Caco-2 (cell line): ENCODE measurements around the gene SRSF10. TPM values are rescaled to one million over a fixed set of nuclear protein-coding genes. Genes with fewer than 3 reads are reported as not detected.

Source experiments
- BruUV-seq: library from RNA; stranded (reverse); fragments of 400-500 nt; replicated peaks from 2 replicates; lab custom pipeline; 2021; lab: Mats Ljungman, UMichigan
- CTCF ChIA-PET: fragments of 300-600 bp; sonication (Branson Sonifier 250); formaldehyde crosslinking; loops from one replicate; lab custom pipeline; 2022; ENCODE audit warnings: antibody characterized with exemption; lab: Charles Lee
- POLR2A ChIA-PET: fragments of 300-600 bp; sonication (Branson Sonifier 250); formaldehyde crosslinking; loops from one replicate; lab custom pipeline; 2022; ENCODE audit warnings: antibody characterized with exemption; lab: Charles Lee
- DNase-seq, 2 experiments: peaks; one replicate each; pipeline versions ENCODE4 v3.0.0 to v3.0.0-alpha.2; 2020 to 2022
- H3K27me3 ChIP-seq: replicated peaks from 2 replicates; pipeline ENCODE4 v1.6.0; 2011; ENCODE audit warnings: low read length; ENCODE audit not compliant: control insufficient read depth, insufficient read depth
- H3K36me3 ChIP-seq: 2 replicates; pipeline ENCODE4 v1.5.1; 2011; ENCODE audit warnings: low read length; ENCODE audit not compliant: control insufficient read depth, insufficient read depth
- H3K4me1 ChIP-seq: fragments of 250-450 bp; sonication (Bioruptor Pico); 2 replicates; pipeline ENCODE4 v1.5.1; 2020; ENCODE audit warnings: mild to moderate bottlenecking
- H3K4me3 ChIP-seq: 2 replicates; pipeline ENCODE4 v1.5.1; 2011; ENCODE audit warnings: low read depth, mild to moderate bottlenecking, control low read depth, low read length
- H3K9me3 ChIP-seq: fragments of 250-450 bp; sonication (Bioruptor Pico); 2 replicates; pipeline ENCODE4 v1.5.1; 2020; ENCODE audit warnings: mild to moderate bottlenecking, moderate library complexity
- H3K27ac Mint-ChIP-seq: one replicate; pipeline ENCODE4 v1.8.0; 2022; ENCODE audit warnings: mixed read lengths; ENCODE audit not compliant: unreplicated experiment
- H3K27me3 Mint-ChIP-seq: one replicate; pipeline ENCODE4 v1.8.0; 2022; ENCODE audit warnings: mixed read lengths; ENCODE audit not compliant: insufficient read depth, unreplicated experiment
- H3K36me3 Mint-ChIP-seq: one replicate; pipeline ENCODE4 v1.8.0; 2022; ENCODE audit warnings: mild to moderate bottlenecking, mixed read lengths; ENCODE audit not compliant: insufficient read depth, unreplicated experiment
- H3K4me1 Mint-ChIP-seq: one replicate; pipeline ENCODE4 v1.8.0; 2022; ENCODE audit warnings: low read depth, mixed read lengths; ENCODE audit not compliant: unreplicated experiment
- H3K4me3 Mint-ChIP-seq: one replicate; pipeline ENCODE4 v1.8.0; 2022; ENCODE audit warnings: mild to moderate bottlenecking, moderate library complexity, mixed read lengths; ENCODE audit not compliant: unreplicated experiment
- H3K9me3 Mint-ChIP-seq: one replicate; pipeline ENCODE4 v1.8.0; 2022; ENCODE audit warnings: mixed read lengths; ENCODE audit not compliant: unreplicated experiment
- CTCF ChIP-seq, 2 experiments: fragments of 200-600 bp in 1 of 2; IDR thresholded peaks; 1 replicate in 1 of 2; 2 replicates in 1 of 2; pipeline versions ENCODE4 v1.5.1 to v1.8.0; 2011 to 2022; ENCODE audit warnings: antibody characterized with exemption in 1 of 2, control low read depth in 1 of 2, inconsistent platforms in 1 of 2, low read depth in 1 of 2, low read length in 1 of 2, mild to moderate bottlenecking in 1 of 2, moderate library complexity in 1 of 2; ENCODE audit not compliant: insufficient read depth in 1 of 2, severe bottlenecking in 1 of 2, unreplicated experiment in 1 of 2
- intact Hi-C: fragments of 100-400 bp; cut with micrococcal nuclease; formaldehyde crosslinking; loops from one replicate; pipeline ENCODE4 v1.10.0; 2022; ENCODE audit not compliant: unreplicated experiment
- total RNA-seq: library from RNA; stranded (reverse); gene quantifications from 2 replicates; pipeline ENCODE4 v1.2.3, GENCODE V29; 2022

The SRSF10 gene
- total RNA-seq, 1 experiment from 2014 or later, result 128 TPM

GRCh38 chr1:23977854-23978191 lies 2.3 kb downstream of the SRSF10 start:
- Histone ChIP-seq H3K36me3 (no peaks in the 10 kb centered on the region; the same call in 1 of the 2 replicates), H3K4me1 (peaks cover 30% of the 10 kb centered on the region), H3K27me3 (no peaks in the 10 kb centered on the region), H3K4me3 (no peak overlapping the region), H3K9me3 (no peaks in the 10 kb centered on the region)
- DNase-seq, result no peak
- no peak for TF ChIP-seq CTCF (IDR thresholded peaks at IDR 0.05; ENCODE audit: insufficient read depth in 1 of 2, low read depth in 1 of 2, low read length in 1 of 2, severe bottlenecking in 1 of 2, unreplicated experiment in 1 of 2)
- intact Hi-C loops, result no loop called here
- peaks cover 63% of the 10 kb centered on the region for H3K36me3 Mint-ChIP-seq
- H3K27ac Mint-ChIP-seq, result no peak overlapping the region
- H3K9me3 Mint-ChIP-seq, result no peaks in the 10 kb centered on the region
- peak overlapping the region; percentile 93 for H3K4me3 Mint-ChIP-seq
- no TSS peak for BruUV-seq
- ChIA-PET CTCF (no interaction called here), POLR2A (no interaction called here)
- H3K27me3 Mint-ChIP-seq, result no peaks in the 10 kb centered on the region
- peaks cover 7% of the 10 kb centered on the region for H3K4me1 Mint-ChIP-seq

- H3K27me3 Mint-ChIP-seq, result no peaks in the 10 kb centered on the region
- Histone ChIP-seq H3K4me3 (no peak overlapping the region), H3K36me3 (no peaks in the 10 kb centered on the region; the same call in 1 of the 2 replicates), H3K4me1 (peaks cover 30% of the 10 kb centered on the region), H3K9me3 (no peaks in the 10 kb centered on the region), H3K27me3 (no peaks in the 10 kb centered on the region)
- H3K27ac Mint-ChIP-seq, result no peak overlapping the region
- no peak for DNase-seq
- ChIA-PET POLR2A (no interaction called here), CTCF (no interaction called here)
- H3K9me3 Mint-ChIP-seq, result no peaks in the 10 kb centered on the region
- peaks cover 68% of the 10 kb centered on the region for H3K36me3 Mint-ChIP-seq
- no peak for TF ChIP-seq CTCF (IDR thresholded peaks at IDR 0.05; ENCODE audit: insufficient read depth in 1 of 2, low read depth in 1 of 2, low read length in 1 of 2, severe bottlenecking in 1 of 2, unreplicated experiment in 1 of 2)
- no peak overlapping the region for H3K4me3 Mint-ChIP-seq
- no TSS peak for BruUV-seq
- peaks cover 7% of the 10 kb centered on the region for H3K4me1 Mint-ChIP-seq
- intact Hi-C loops, result no loop called here
These were observed 2.8 kb downstream of the SRSF10 start for GRCh38 chr1:23977187-23977853.

GRCh38 chr1:23967871-23968270 lies 12.3 kb downstream of the SRSF10 start:
- no peak for TF ChIP-seq CTCF (IDR thresholded peaks at IDR 0.05; ENCODE audit: insufficient read depth in 1 of 2, low read depth in 1 of 2, low read length in 1 of 2, severe bottlenecking in 1 of 2, unreplicated experiment in 1 of 2)
- Mint-ChIP-seq H3K36me3 (peaks cover 74% of the 10 kb centered on the region), H3K9me3 (no peaks in the 10 kb centered on the region), H3K27me3 (no peaks in the 10 kb centered on the region), H3K4me3 (no peak overlapping the region), H3K4me1 (no peaks in the 10 kb centered on the region), H3K27ac (no peak overlapping the region)
- no peaks in the 10 kb centered on the region; the same call in 1 of the 2 replicates for H3K36me3 ChIP-seq
- intact Hi-C loops, result no loop called here
- DNase-seq, result no peak
- peaks cover 12% of the 10 kb centered on the region; the same call in 1 of the 2 replicates for H3K4me1 ChIP-seq
- POLR2A ChIA-PET, result no interaction called here
- CTCF ChIA-PET, result interaction anchor here (1.1 kb wide), 1 partner anchor 60 kb away, joined by 3 read pairs; no protein-coding TSS in a partner anchor
- BruUV-seq, result no TSS peak
- no peaks in the 10 kb centered on the region for H3K27me3 ChIP-seq
- no peaks in the 10 kb centered on the region for H3K9me3 ChIP-seq
- no peak overlapping the region for H3K4me3 ChIP-seq
